HG03039 (cell line): ENCODE results near the gene CRYBG1.
"Not testable (repeated sequence)": the region's sequence is repeated elsewhere in the genome, so short reads cannot be mapped to it uniquely, and the experiment has no call there.

Experiments
- ATAC-seq: cut with Tn5 transposase; IDR thresholded peaks from one replicate; pipeline ENCODE4 v1.9.1; 2021; ENCODE audit warnings: mild to moderate bottlenecking, moderate library complexity; ENCODE audit not compliant: unreplicated experiment

CRYBG1 gene

GRCh38 chr6:106372838-106373501 lies 12.5 kb downstream of the CRYBG1 start:
- ATAC-seq: no peak

DNA sequence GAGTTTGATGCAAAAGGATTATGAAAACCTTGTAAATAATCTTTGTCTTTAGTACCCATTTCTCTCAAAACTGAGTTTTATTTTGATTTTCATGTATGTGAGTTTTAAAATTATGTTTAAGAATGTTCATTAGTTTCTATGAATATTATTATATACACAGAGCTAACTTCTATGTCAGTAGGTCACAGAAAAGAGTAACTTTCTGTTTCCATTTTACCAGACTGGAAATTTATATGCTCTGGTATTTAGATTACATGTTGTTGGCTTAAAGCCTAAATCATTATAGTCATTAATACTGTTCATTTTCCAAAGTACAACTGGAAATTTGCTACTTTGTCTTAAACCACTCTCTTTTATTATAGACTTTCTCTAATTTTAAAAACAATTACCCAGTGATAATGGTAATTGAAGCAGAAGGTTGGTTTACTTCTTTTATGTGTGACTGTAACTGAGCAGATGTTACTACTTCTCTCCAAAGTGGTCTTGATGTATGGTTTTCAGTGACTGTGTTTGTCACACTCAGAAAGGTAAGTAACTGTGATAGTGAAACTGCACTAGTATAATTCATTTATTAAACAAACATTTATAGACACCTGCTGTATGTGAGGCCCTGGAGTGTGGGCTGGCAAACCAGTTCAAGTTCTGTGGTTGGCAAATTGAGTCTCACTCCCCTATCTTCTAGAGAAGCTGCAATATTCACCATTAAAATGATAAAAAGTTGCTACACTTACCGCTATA lies 13.2 kb downstream of the CRYBG1 start:
- no peak for ATAC-seq

DNA sequence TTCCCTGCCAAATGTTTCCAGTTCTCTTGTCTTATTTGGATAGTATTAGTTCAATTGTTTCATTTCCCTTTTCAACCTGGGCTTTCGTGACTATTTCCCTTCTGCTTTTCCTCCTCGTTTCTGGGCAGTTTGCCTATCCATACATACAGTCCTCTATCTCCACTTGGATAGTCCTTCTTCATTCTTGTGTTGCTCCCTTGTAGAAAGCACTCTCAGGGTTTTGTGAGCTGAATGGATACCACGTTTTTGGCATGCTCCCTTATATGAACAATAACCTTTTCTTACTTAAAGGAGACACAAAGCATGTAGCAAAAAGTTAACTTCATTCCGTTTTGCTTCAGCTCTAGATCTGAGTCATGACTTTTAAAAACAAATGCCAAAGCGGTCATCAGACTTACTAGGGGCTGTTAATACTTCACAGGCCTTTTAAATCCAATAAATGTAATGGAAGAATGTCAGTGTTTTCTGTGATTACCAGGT lies 16.6 kb downstream of the CRYBG1 start:
- ATAC-seq: no peak

DNA sequence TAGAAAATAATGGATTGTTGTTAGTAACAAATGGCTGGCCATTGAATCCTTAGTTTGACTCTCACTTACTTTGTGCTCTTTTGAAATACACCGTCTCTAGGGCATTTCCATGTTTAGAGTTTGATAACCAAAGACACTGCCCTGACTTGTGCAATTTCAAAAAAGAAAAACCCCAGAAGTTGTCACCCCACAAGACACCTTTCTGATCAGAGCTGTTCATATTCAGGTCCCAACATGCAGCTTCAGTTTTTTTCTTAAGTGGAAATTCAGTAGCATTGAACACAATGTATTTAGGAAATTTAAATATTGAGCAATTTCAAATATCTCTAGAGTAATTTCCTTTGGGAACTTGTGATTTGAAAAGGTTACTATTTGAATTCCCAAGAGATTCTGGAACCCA lies 19.4 kb downstream of the CRYBG1 start:
- no peak for ATAC-seq

GRCh38 chr6:106380407-106380806 lies 19.9 kb downstream of the CRYBG1 start:
- no peak for ATAC-seq

GRCh38 chr6:106381223-106381622 lies 20.7 kb downstream of the CRYBG1 start:
- no peak for ATAC-seq

DNA sequence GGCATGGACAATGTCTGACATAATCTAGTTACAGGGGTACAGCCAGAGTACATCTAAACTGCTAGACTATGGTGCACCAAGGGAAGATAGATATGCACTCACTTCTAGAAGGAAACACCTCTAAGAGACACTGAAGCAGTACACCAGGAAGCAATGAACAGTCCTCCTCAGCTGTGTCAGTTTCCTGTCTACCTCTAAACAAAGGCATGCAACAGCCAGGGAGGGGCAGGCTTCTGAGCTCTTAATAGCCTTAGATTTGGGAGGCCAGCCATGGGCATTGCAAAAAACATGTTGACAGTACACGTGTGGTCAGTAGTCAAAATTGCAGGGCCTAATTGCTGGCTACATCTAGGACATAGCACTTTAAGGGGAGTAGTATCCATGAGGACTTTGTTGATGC lies 21.4 kb downstream of the CRYBG1 start:
- ATAC-seq: no peak

GRCh38 chr6:106383573-106383972 lies 23.1 kb downstream of the CRYBG1 start:
- no peak for ATAC-seq

DNA sequence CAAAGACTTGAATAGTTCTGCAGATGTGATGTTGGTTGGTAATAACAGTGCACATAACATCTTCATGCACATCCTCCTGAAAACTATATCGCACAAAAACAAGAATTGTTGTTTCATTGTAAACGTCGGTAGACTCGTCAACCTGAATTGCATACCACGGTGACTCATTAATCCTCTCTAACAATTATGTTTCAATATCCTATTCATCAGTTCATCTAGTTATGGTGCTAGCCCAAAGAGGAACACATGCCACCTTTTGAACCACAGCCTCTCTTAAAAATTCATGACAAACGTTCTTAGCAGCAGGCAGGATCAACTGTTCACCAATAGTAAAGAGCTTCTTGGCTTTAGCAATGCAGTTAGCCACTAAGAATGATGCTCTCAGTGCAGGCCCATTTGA lies 25.0 kb downstream of the CRYBG1 start:
- no peak for ATAC-seq

GRCh38 chr6:106387875-106388274 lies 27.4 kb downstream of the CRYBG1 start:
- no peak for ATAC-seq

- no peak for ATAC-seq
These were observed 29.6 kb downstream of the CRYBG1 start for GRCh38 chr6:106390088-106390487.

- no peak for ATAC-seq
These were observed 36.1 kb downstream of the CRYBG1 start for GRCh38 chr6:106396426-106397220.

DNA sequence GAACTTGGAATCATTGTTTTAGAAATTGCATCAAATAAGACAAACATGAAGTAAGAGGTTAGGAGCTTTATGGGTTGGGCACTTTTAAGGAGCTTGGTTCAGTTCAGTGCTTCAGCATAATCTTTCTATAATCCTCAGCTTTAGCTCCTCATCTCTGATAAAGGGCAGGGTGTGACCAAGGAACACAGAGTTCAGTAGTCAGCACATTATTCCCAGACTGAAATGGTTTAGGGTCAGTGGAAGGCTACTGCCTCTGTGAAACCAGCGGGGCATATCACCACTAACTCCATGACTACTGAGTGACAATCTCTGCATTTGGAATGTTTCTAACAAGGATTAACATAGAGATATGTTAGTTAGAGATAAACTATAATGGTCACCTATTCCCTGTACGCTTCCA lies 36.9 kb downstream of the CRYBG1 start:
- no peak for ATAC-seq

DNA sequence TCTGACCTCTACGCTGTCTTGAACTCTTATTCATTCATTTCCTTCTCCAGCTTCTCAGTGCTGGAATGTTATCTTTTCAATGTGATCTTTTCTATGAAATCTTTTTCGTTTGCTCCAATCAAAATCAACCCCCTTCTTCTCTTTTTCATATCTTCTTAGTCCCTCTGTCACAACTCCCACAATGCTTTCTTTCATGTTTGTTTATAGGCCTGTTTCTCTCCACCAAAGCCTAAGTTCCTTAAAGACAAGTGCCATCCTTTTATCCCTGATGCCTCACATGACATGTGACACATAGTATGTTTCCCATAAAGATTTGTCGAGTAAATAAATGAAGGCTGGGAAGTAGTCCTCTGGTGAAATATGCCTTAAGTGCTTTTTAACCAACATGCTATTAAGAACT lies 38.1 kb downstream of the CRYBG1 start:
- ATAC-seq: no peak

- not testable (repeated sequence) for ATAC-seq
These were observed 44.5 kb downstream of the CRYBG1 start for GRCh38 chr6:106405044-106405443.

DNA sequence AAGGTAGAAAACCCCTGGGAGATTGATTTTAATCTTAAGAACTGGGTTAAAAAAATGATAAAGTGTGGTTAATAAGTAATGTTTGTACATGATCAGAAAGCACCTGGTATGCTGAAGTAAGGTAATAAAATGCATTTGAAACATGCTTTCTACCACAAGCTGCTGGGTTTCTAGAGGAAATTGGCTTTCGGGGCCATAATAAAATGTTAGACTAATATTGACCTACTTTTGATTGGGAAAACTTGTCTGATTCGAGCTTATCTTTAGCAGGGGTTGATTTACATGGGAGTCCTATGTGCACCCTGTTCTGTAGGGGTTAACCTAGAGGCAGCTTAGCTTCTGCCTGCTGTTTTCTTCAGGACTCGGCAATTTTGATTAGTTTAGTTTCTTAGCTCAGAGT lies 50.5 kb downstream of the CRYBG1 start:
- ATAC-seq: no peak

GRCh38 chr6:106411643-106412200 lies 51.2 kb downstream of the CRYBG1 start:
- ATAC-seq: no peak

DNA sequence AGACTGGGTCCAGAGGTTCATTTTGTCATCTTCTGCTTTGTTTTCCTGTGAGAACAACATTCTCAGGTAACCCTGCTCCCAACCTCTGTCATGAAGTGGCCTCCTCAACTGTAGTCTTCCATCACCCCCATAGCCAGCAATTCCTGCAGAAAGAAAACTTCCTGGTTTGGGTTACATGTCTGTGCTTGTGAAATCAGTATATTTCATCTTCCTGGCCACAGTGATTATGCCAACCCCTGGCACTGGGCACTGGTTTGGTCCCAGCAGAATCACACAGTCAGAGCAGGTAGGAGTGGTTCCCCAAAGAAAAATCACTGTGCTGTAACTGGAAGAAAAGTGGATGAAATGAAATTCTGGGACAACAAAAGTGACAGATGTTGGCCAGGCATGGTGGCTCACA lies 52.5 kb downstream of the CRYBG1 start:
- ATAC-seq: no peak

DNA sequence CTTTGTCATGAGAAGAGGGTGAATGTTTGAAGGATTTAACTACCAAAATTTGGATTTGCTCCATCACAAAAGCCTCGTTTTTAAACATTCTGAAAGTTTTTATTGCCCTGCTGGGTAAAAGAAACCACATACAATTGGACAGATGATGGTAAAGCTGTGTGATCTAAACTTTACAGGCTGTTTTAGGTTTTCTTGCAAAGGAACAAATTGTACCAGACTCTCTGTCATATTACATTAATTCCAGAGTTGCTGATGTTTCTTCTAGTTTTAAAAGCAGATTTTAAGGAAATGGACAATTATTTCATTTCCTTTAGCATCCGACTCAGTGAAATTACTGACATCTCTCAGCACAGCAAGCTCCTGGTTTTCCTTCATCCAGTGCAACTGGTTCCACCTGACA lies 53.2 kb downstream of the CRYBG1 start:
- no peak for ATAC-seq

GRCh38 chr6:106415921-106416320 lies 55.4 kb downstream of the CRYBG1 start:
- no peak for ATAC-seq

- no peak for ATAC-seq
These were observed 57.1 kb downstream of the CRYBG1 start for GRCh38 chr6:106417572-106418147.
